OCI-LY7 (cell line): ENCODE results near the gene INPP5J. TPM values are rescaled to one million over a fixed set of nuclear protein-coding genes. Genes with fewer than 3 reads are reported as not detected.
"Not testable (repeated sequence)": the region's sequence is repeated elsewhere in the genome, so short reads cannot be mapped to it uniquely, and the experiment has no call there.

Experiments used
- BruUV-seq: library from RNA; stranded (reverse); fragments of 400-500 nt; replicated peaks from 2 replicates; lab custom pipeline; 2021; lab: Mats Ljungman, UMichigan
- CTCF ChIA-PET: fragments of 300-600 bp; sonication (Branson Sonifier 250); formaldehyde crosslinking; loops from one replicate; lab custom pipeline; 2022; ENCODE audit warnings: antibody characterized with exemption; ENCODE audit not compliant: unreplicated experiment; lab: Charles Lee
- POLR2A ChIA-PET: fragments of 300-600 bp; sonication (Branson Sonifier 250); formaldehyde crosslinking; loops from one replicate; lab custom pipeline; 2022; ENCODE audit warnings: antibody characterized with exemption; lab: Charles Lee
- DNase-seq: peaks from one replicate; pipeline ENCODE4 v3.0.0-alpha.2; 2015; ENCODE audit warnings: low spot score
- H2AFZ ChIP-seq: fragments of 200-600 bp; sonication (generic), shearing (Covaris generic); 2 replicates; pipeline ENCODE4 v1.6.1; 2014; ENCODE audit warnings: mild to moderate bottlenecking, antibody characterized with exemption, low read length, moderate library complexity
- H3K27ac ChIP-seq: fragments of 200-600 bp; sonication (generic); 2 replicates; pipeline ENCODE4 v1.5.1; 2014; ENCODE audit warnings: mixed run types, low read depth, mild to moderate bottlenecking, moderate library complexity, low read length, inconsistent platforms; ENCODE audit not compliant: poor library complexity, severe bottlenecking
- H3K36me3 ChIP-seq: fragments of 200-600 bp; sonication (generic); 2 replicates; pipeline ENCODE4 v1.6.1; 2014; ENCODE audit warnings: mild to moderate bottlenecking, antibody characterized with exemption, low read length, moderate library complexity, mixed read lengths; ENCODE audit not compliant: insufficient read depth
- H3K4me1 ChIP-seq: fragments of 200-600 bp; sonication (generic); 2 replicates; pipeline ENCODE4 v1.5.1; 2014; ENCODE audit warnings: mild to moderate bottlenecking, low read length; ENCODE audit not compliant: insufficient read depth, poor library complexity, severe bottlenecking
- H3K4me2 ChIP-seq: fragments of 200-600 bp; sonication (generic); 2 replicates; pipeline ENCODE4 v1.6.1; 2014; ENCODE audit warnings: mild to moderate bottlenecking, low read length
- H3K4me3 ChIP-seq: fragments of 200-600 bp; sonication (generic); 2 replicates; pipeline ENCODE4 v1.5.1; 2014; ENCODE audit warnings: mild to moderate bottlenecking, low read depth, low read length; ENCODE audit not compliant: poor library complexity, severe bottlenecking
- H3K79me2 ChIP-seq: fragments of 200-600 bp; sonication (generic); 2 replicates; pipeline ENCODE4 v1.6.1; 2016; ENCODE audit warnings: low read depth, mild to moderate bottlenecking, low read length, moderate library complexity, mixed read lengths; ENCODE audit not compliant: insufficient read depth
- H3K9me2 ChIP-seq: fragments of 200-600 bp; sonication (generic); 2 replicates; pipeline ENCODE4 v1.6.1; 2016; ENCODE audit warnings: mild to moderate bottlenecking, low read length, mixed read lengths; ENCODE audit not compliant: insufficient read depth
- H3K9me3 ChIP-seq: fragments of 200-600 bp; sonication (generic); 2 replicates; pipeline ENCODE4 v1.6.1; 2014; ENCODE audit warnings: mild to moderate bottlenecking, mixed run types, low read length, mixed read lengths
- H4K20me1 ChIP-seq: fragments of 200-600 bp; sonication (generic); 2 replicates; pipeline ENCODE4 v1.6.1; 2014; ENCODE audit warnings: mild to moderate bottlenecking, antibody characterized with exemption, low read length, moderate library complexity, mixed read lengths; ENCODE audit not compliant: insufficient read depth
- CTCF ChIP-seq: fragments of 200-600 bp; sonication (generic); conservative IDR thresholded peaks from 2 replicates; pipeline ENCODE4 v1.5.1; 2014; ENCODE audit warnings: mild to moderate bottlenecking, antibody characterized with exemption, low read length, moderate library complexity, mixed read lengths
- EZH2phosphoT487 ChIP-seq: fragments of 200-600 bp; sonication (generic); IDR thresholded peaks from 2 replicates; pipeline ENCODE4 v1.6.1; 2018; ENCODE audit warnings: low read depth, borderline replicate concordance, mild to moderate bottlenecking, mixed run types, antibody characterized with exemption, low read length, moderate library complexity, mixed read lengths
- intact Hi-C: fragments of 100-400 bp; cut with micrococcal nuclease; formaldehyde crosslinking; loops from one replicate; pipeline ENCODE4 v1.10.0; 2022; ENCODE audit not compliant: unreplicated experiment
- total RNA-seq, 2 experiments: library from RNA; depleted of rRNA in 1 of 2; stranded (reverse); fragments of >200 nt in 1 of 2; shearing (Covaris generic) in 1 of 2; gene quantifications; 2 replicates each; pipeline ENCODE4 v1.2.3, GENCODE V29; 2014 to 2022

INPP5J gene
- total RNA-seq, 2 experiments from 2014 or later = 7.5 TPM; not detected in 1

DNA sequence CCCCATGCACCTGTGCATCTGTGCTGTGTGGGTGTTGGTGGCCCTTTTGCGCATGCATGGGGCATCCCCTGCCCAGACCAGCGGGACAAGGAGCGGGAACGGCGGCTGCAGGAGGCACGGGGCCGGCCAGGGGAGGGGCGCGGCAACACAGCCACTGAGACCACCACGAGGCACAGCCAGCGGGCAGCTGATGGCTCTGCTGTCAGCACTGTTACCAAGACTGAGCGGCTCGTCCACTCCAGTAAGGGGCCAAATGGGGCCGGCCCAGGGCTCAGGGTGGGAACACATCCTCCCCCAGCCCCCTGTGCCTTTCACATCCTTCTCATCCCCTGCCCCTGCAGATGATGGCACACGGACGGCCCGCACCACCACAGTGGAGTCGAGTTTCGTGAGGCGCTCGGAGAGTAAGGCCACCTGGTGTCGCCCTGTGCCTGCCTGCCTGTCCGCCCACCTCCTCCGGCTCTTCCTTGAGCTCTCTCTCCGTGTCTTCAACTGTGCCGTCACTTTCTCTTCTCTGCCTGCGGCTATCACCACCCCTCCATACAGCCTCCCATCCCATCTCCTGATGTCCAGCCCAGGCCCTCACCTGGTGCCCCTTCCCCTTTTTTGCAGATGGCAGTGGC is 26.0 kb upstream of the INPP5J start:
- no TSS peak for BruUV-seq
- no peak overlapping the region for H3K4me2 ChIP-seq
- no peaks in the 10 kb centered on the region for H4K20me1 ChIP-seq
- H2AFZ ChIP-seq = no peak overlapping the region
- no peak for DNase-seq
- TF ChIP-seq EZH2phosphoT487 (no peak), CTCF (no peak)
- no peaks in the 10 kb centered on the region for H3K9me3 ChIP-seq
- intact Hi-C loops = no loop called here
- no peaks in the 10 kb centered on the region for H3K36me3 ChIP-seq
- H3K4me1 ChIP-seq = no peaks in the 10 kb centered on the region
- H3K27ac ChIP-seq = no peak overlapping the region
- CTCF ChIA-PET = interaction anchor here (1.3 kb wide), 1 partner anchor 132 kb away, joined by 3 read pairs; no protein-coding TSS in a partner anchor
- no peak overlapping the region for H3K4me3 ChIP-seq
- H3K9me2 ChIP-seq = no peaks in the 10 kb centered on the region
- POLR2A ChIA-PET = no interaction called here
- no peaks in the 10 kb centered on the region for H3K79me2 ChIP-seq

GRCh38 chr22:31097539-31097938 is 25.2 kb upstream of the INPP5J start:
- H3K27ac ChIP-seq, H3K36me3 ChIP-seq, BruUV-seq, intact Hi-C loops, H3K79me2 ChIP-seq, H3K4me3 ChIP-seq, H4K20me1 ChIP-seq, H3K9me2 ChIP-seq, H2AFZ ChIP-seq, H3K4me2 ChIP-seq, H3K9me3 ChIP-seq, H3K4me1 ChIP-seq, POLR2A ChIA-PET, CTCF ChIA-PET, DNase-seq: not testable (repeated sequence)

DNA sequence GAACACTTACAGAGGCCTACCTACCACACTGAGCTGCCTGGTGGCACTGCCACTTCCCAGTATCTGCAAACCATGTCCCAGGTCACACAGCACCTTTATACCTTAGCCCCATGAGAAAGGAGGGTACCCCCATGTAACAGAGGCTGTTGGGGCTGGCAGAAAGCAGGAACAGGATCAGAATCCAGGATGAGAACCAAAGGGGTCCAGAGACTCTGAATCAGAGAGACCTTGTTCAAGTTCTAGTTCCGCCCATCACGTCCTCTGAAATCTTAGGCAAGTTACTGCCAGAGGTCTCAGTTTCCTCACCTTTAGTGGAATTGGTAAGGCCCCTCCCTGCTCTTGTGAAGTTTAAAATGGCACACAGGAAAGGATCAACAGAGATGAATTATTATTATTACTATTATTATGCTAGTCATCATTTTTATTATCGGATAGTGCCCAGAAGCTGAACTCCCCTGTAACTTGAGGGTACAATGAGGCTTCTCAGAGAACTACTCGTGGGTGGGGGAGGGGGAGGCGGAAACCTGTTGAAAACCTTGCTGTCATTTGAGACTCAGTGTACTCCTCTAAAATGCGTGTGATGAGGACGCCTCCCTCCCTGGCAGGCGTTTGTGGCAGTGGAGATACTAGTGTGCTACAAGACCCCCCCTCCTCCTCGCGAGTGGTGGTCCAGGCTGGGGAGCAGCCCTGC is 24.7 kb upstream of the INPP5J start:
- Histone ChIP-seq H3K36me3 (no peaks in the 10 kb centered on the region), H3K27ac (no peak overlapping the region), H3K4me2 (no peak overlapping the region), H2AFZ (no peak overlapping the region), H3K9me3 (no peaks in the 10 kb centered on the region), H3K4me3 (no peak overlapping the region), H3K9me2 (no peaks in the 10 kb centered on the region), H3K4me1 (no peaks in the 10 kb centered on the region), H3K79me2 (no peaks in the 10 kb centered on the region), H4K20me1 (no peaks in the 10 kb centered on the region)
- TF ChIP-seq CTCF (no peak), EZH2phosphoT487 (no peak)
- intact Hi-C loops = no loop called here
- CTCF ChIA-PET = no interaction called here
- no peak for DNase-seq
- no TSS peak for BruUV-seq
- POLR2A ChIA-PET = no interaction called here
